Measurements from ENCODE around the gene AATF.

- TF ChIP-seq CTCF (IDR thresholded peaks at IDR 0.05; ENCODE audit: low read length), result no peak
- no peak for TF ChIP-seq EZH2phosphoT487 (IDR thresholded peaks at IDR 0.05; ENCODE audit: low read length)
These were observed 22.8 kb downstream of the AATF start for GRCh38 chr17:36971508-36971907.
